GM19372 (cell line): ENCODE data around the gene FCMR.

ENCODE experiments used
- ATAC-seq: cut with Tn5 transposase; IDR thresholded peaks from one replicate; pipeline ENCODE4 v1.9.1; 2021; ENCODE audit warnings: mild to moderate bottlenecking, low read depth, moderate library complexity; ENCODE audit not compliant: unreplicated experiment

Gene FCMR

GRCh38 chr1:206951318-206952100 lies 29.8 kb upstream of the FCMR start:
- no peak for ATAC-seq

DNA sequence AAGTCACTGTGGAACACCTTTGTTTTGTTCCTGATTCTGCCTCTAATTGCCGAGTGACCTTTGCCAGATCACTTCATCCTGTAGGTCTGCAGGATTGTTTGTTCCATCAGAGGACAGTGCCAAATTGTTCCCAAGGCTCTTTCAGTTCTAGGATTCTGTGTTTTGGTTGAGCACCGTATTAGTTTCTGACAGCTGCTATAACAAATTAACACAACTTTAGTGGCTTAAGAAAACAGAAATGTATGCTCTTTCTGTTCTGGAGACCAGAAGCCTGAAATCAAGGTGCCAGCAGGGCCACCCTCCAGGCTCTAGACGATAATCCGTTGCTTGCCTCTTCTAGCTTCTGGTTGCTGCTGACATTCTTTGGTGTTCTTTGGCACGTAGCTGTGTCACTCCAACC lies 27.9 kb upstream of the FCMR start:
- ATAC-seq: no peak

DNA sequence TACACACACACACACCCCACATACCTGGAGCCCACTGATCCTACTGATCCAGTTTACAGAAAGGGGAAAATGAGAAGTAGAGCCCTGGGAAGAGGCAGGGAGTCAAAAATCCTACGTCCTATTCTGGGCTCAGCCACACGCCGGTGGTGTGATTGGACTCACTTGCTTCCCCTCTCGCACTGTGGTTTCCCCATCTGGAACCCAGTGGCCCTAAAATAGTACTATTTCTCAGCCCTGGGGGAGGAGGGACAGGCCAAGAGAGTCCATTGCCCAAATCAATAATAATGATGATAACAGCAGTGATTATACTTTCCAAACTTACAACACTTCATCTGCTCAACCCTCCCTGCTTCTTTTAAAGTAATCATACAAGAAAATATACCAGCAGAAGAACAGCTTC lies 27.5 kb upstream of the FCMR start:
- no peak for ATAC-seq

GRCh38 chr1:206947255-206947654 lies 25.5 kb upstream of the FCMR start:
- no peak for ATAC-seq

GRCh38 chr1:206946261-206946660 lies 24.5 kb upstream of the FCMR start, which contains the start of gene PIGR:
TSS of gene PIGR (minus strand) at chr1:206946466. CDS start at chr1:206940531, 5,935 bp downstream.
- ATAC-seq: no peak

- ATAC-seq: no peak
Observed at GRCh38 chr1:206945779-206946178, 24.0 kb upstream of the FCMR start.

- ATAC-seq: no peak
Observed at GRCh38 chr1:206944703-206945102, 23.0 kb upstream of the FCMR start.

DNA sequence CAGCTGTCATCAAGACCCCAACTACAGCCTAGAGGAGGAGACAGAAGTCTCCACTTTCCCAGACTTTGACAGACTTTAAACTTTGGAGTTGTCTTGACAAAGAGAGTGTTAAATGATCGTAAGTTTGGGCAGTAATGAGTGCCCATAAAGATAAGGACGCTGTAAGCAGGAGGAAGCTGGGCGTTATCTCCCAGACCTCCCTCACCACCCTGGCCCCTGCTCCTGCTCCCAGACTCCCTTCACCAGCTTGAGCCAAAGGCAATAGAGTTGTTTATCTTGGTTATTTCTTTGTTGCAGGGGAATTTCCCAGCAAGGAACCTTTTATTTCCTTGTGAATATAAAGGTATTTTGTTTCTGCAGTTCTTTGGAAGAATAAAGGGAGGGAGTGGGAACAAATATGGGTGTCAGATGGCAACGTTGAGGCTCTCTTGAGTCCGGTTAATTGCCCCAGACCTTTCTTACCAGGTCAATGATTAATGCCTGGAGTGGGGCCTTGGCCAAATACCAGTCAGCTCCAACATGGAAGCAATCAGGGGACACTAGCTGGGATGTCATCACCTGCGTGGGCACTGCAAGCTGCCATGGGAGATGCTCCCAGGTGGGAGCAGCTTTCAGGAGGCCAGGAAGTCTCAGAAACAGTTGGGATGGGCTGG lies 20.2 kb upstream of the FCMR start:
- no peak for ATAC-seq

DNA sequence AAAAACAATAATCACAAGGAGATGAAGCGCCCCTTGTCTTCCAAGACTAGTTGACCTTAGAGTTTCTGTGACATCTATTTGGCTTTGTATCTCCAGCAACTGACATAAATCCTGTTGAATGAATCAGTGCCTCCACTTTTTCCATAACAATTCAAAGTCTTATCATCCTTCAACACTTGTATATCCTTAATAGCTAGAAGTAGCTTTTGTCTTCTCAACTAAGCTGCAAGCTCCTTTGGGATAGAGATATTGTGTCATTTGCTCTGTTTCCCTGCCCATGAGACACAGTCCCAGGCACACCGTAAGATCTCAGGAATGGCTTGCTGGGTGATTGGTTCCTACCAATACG lies 18.8 kb upstream of the FCMR start:
- no peak for ATAC-seq

GRCh38 chr1:206939841-206940587 lies 18.3 kb upstream of the FCMR start:
- no peak for ATAC-seq

GRCh38 chr1:206939131-206939530 lies 17.4 kb upstream of the FCMR start:
- no peak for ATAC-seq

- ATAC-seq: no peak
Observed at GRCh38 chr1:206937425-206937824, 15.7 kb upstream of the FCMR start.

DNA sequence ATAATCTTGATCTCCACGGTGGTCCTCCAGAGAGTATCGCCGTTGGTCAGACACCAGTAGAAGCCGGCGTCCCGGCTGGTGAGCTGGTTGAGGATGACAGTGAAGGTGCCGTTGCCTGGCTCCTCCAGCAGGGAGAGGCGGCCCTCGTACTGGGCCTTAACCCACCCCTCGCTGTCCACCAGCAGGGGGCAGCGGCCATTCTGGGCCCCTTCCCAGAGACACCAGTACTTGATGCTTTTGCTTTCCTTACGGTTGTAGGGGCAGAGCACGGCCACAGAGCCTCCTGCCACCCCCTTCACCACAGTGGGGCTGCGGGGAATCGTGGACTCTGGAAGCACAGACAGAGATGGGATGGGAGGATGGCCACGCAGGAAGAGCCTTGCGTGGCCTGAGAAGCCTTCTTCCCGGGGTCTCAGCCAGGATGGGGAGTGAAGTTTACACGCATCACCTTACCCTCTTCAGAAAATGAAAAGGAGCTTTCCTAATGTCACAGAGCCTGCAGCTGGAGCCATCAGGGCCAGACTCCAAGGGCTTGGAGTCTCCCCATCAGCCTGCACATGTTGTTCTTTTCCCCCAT lies 13.8 kb upstream of the FCMR start:
- ATAC-seq: no peak

DNA sequence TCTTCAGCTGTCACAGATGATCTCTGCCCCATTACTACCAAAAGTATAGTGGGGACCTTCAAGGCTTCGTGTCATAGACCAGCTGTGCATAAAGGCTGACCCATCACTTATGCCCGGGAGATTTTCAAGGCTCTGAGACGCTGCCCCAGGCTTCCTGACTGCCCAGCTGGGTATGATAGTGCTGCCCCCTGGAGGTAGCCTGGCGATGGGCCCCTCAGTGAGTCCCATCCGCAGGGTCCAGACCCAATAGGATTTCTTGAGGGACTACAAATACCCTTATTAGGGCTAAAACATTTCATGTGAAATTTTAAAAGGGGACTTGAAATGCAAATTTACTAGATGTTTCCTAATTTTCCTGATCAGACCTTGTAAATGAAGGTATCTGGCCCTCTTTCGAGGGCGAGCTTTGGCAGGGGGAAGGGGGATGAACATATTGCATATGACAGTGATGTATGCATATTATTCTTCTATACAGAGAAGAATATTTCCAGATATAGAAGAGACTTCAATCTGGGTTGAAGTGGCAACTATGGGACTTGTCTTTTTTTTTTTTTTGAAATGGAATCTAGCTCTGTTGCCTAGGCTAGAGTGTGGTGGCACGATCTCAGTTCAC lies 11.7 kb upstream of the FCMR start:
- no peak for ATAC-seq

DNA sequence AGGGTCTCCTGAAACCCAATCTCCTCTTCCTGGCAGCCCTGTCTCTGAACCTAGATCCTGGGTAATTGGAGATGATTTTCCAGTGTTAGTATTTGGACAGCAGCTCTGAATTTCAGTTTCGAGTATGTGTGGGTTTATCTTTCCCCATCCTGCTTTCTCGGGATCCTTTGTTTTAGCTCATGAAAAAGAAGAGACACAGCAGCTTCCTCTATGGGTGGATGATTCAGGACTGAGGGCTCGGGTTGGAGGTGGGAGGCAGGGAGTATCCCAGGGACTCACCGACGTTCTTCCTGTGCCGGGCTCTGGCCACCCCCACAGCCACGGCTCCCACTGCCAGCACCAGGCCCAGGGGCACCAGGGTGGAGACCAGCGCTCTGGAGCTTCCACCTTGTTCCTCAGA lies 10.4 kb upstream of the FCMR start:
- ATAC-seq: no peak

DNA sequence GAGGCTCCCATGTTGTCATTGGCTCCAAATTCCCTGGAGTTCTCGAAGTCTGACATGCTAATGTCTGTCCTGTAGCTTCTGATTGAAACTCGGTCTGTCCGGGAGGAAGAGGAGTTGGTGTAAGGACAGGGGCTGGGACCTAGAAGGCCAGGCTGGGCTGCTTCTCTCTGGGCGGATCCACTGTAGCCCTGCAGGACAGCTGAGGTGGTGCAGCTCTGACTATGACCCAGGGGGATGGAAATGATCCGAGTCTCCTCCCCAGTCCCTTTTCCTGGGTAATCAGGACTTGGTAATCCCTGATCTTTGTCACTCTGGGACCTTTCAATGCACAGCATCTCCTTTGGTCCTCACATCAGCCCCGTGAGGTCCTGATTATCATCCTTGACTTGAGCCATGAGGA lies 10.0 kb upstream of the FCMR start:
- ATAC-seq: no peak

GRCh38 chr1:206930210-206930798 lies 8.6 kb upstream of the FCMR start:
- ATAC-seq: peak; percentile 77

- ATAC-seq: no peak
Observed at GRCh38 chr1:206929524-206929923, 7.8 kb upstream of the FCMR start.

DNA sequence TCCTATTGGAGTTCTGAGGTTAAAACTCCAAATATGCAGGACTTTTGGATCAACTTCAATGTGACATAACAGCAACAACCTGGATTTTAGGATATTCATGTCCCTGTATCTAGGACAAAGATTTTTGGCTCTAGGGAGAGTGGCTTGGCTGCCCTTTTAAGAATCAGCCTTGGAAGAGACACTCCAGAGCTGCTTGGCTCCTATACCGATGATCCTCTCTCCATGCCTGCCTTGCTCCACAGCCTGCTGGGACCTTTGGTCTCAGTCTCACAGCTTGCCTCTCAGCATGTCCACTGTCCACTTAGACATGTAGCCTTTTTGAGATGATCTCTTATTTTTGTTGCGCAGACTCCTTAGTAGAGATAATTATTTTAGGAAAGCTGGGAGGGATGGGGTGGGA lies 4.5 kb upstream of the FCMR start:
- no peak for ATAC-seq

DNA sequence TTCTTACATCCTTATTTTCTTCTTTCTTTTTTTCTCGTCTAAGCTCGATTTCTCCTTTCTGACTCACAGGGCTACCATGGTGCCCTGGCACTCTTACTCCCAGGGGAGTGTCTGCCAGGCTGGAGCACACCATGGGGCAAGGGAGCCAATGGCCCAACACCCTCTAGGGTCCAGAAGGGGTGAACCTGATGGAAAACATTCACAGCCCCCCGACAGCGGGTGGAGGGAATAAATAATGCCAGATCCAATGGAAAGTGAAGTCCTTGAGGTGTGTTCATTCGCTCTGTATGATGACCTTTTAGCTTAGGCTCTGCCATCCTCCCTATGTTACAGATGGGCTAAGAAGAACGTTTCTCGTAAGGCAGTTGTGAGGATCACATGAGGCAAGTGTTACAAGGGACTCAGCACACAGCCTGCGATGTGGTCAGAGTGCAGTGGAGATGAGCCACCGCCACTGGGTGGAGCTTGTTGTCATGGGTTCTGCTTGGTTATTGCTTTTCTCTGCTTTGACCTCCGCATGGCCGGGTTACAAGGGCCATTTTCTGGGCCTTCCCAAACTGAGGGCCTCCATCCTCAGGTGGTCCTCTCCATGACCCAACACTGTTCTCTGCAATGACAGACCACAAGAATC lies 3.5 kb upstream of the FCMR start:
- ATAC-seq: peak; percentile 45
